CD4-positive, alpha-beta memory T cell (primary cell): ENCODE measurements around the gene PCBP3. TPM values are rescaled to one million over a fixed set of nuclear protein-coding genes. Genes with fewer than 3 reads are reported as not detected.
A peak's percentile ranks its signal among the peaks of the same experiment; 100 is the strongest.

Experiments used
- CTCF ChIA-PET: fragments of 350-600 bp; sonication (Branson Sonifier 250); formaldehyde crosslinking; loops from one replicate; lab custom pipeline; 2021; ENCODE audit warnings: inconsistent platforms; ENCODE audit not compliant: partially characterized antibody; lab: Charles Lee
- POLR2A ChIA-PET: fragments of 350-600 bp; sonication (Branson Sonifier 250); formaldehyde crosslinking; loops from one replicate; lab custom pipeline; 2021; ENCODE audit not compliant: partially characterized antibody; lab: Charles Lee
- DNase-seq, 5 donors: peaks; one replicate each; pipeline versions ENCODE4 v3.0.0 to v3.0.0-alpha.2; 2020 to 2022; ENCODE audit warnings: mixed read lengths in 1 of 5
- H3K27ac ChIP-seq: one replicate; pipeline ENCODE4 v1.7.0; 2013; ENCODE audit warnings: low read depth, low read length
- H3K27me3 ChIP-seq: 2 replicates; pipeline ENCODE4 v1.7.0; 2013; ENCODE audit warnings: mild to moderate bottlenecking, low read length, moderate library complexity; ENCODE audit not compliant: insufficient read depth
- H3K36me3 ChIP-seq: 2 replicates; pipeline ENCODE4 v1.7.0; 2013; ENCODE audit warnings: mild to moderate bottlenecking, low read length, moderate library complexity; ENCODE audit not compliant: insufficient read depth
- H3K4me1 ChIP-seq: 2 replicates; pipeline ENCODE4 v1.7.0; 2013; ENCODE audit warnings: mild to moderate bottlenecking, low read length, moderate library complexity; ENCODE audit not compliant: insufficient read depth
- H3K4me3 ChIP-seq, 2 donors: one replicate each; pipeline ENCODE4 v1.7.0; 2013; ENCODE audit warnings: low read length in 2 of 2, mild to moderate bottlenecking in 1 of 2
- H3K9me3 ChIP-seq, 2 donors: one replicate each; pipeline ENCODE4 v1.7.0; 2013; ENCODE audit warnings: low read length in 2 of 2, control low read depth in 1 of 2; ENCODE audit not compliant: control insufficient read depth in 1 of 2
- H3K27ac Mint-ChIP-seq, 7 donors: one replicate each; pipeline ENCODE4 v1.8.0; 2020 to 2021; ENCODE audit warnings: mixed read lengths in 7 of 7, mild to moderate bottlenecking in 6 of 7, inconsistent platforms in 3 of 7, moderate library complexity in 3 of 7
- H3K27me3 Mint-ChIP-seq, 2 donors: one replicate each; pipeline ENCODE4 v1.8.0; 2020 to 2021; ENCODE audit warnings: mixed read lengths in 2 of 2
- H3K36me3 Mint-ChIP-seq, 2 donors: one replicate each; pipeline ENCODE4 v1.8.0; 2020 to 2021; ENCODE audit warnings: mixed read lengths in 2 of 2, inconsistent platforms in 1 of 2, mild to moderate bottlenecking in 1 of 2
- H3K4me1 Mint-ChIP-seq, 4 donors: one replicate each; pipeline ENCODE4 v1.8.0; 2020 to 2021; ENCODE audit warnings: mixed read lengths in 4 of 4, mild to moderate bottlenecking in 1 of 4
- H3K4me3 Mint-ChIP-seq, 8 donors: one replicate each; pipeline ENCODE4 v1.8.0; 2020 to 2021; ENCODE audit warnings: mixed read lengths in 8 of 8, mild to moderate bottlenecking in 7 of 8, moderate library complexity in 6 of 8, inconsistent platforms in 3 of 8
- H3K9me3 Mint-ChIP-seq, 8 donors: one replicate each; pipeline ENCODE4 v1.8.0; 2020 to 2021; ENCODE audit warnings: mixed read lengths in 8 of 8, mild to moderate bottlenecking in 5 of 8, inconsistent platforms in 3 of 8, moderate library complexity in 1 of 8
- intact Hi-C: fragments of 100-400 bp; cut with micrococcal nuclease; formaldehyde crosslinking; loops from one replicate; pipeline ENCODE4 v1.15.1; 2023
- polyA plus RNA-seq, 2 donors: library from polyadenylated mRNA; unstranded; fragments of 300-500 nt; fragmentation: Illumina TruSeq; gene quantifications; one replicate each; pipeline ENCODE4 v1.2.3, GENCODE V29; 2021
- total RNA-seq, 2 experiments: library from RNA; stranded (reverse); gene quantifications; one replicate each; pipeline ENCODE4 v1.2.3, GENCODE V29; 2021

The PCBP3 gene
- total and polyA plus RNA-seq, 4 experiments from 2014 or later = 0.36 to 1.6 (median 1.0) TPM

GRCh38 chr21:45932922-45933502, 289.5 kb downstream of the PCBP3 start:
- H3K4me1 Mint-ChIP-seq = peaks cover 0 to 3% (median 0%) of the 10 kb centered on the region in 4 donors
- intact Hi-C loops = no loop called here
- no peaks in the 10 kb centered on the region for H3K36me3 Mint-ChIP-seq
- H3K27ac ChIP-seq = no peak overlapping the region
- H3K27me3 ChIP-seq = no peaks in the 10 kb centered on the region
- H3K27me3 Mint-ChIP-seq = peaks cover 3 to 4% of the 10 kb centered on the region in 2 donors
- DNase-seq = no peak
- no peak overlapping the region for H3K4me3 ChIP-seq
- no peaks in the 10 kb centered on the region for H3K4me1 ChIP-seq
- H3K9me3 ChIP-seq = no peaks in the 10 kb centered on the region
- CTCF ChIA-PET = no interaction called here
- peak overlapping the region in 1 of 7 donors; percentile 29 for H3K27ac Mint-ChIP-seq
- no peak overlapping the region for H3K4me3 Mint-ChIP-seq
- POLR2A ChIA-PET = no interaction called here
- no peaks in the 10 kb centered on the region for H3K9me3 Mint-ChIP-seq
- H3K36me3 ChIP-seq = no peaks in the 10 kb centered on the region

DNA sequence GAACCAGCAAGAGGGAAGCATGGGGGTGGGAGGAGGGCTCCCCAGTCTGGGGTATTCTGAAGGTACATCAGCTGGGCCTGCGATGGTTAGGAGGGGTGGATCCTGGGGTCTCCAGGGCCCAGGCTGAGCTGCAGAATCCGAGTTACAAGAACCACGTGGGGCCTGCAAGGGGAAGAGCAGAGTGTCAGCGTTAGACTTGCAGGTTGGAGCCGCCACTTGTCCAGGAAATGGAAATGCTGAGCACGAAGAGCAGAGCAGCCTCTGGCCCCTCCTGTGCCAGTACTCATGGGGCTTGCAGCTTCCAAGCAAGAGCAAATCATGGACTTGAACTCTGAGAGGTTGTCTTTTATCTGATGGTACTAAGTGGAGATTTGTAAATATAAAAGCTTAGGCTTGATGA, 290.6 kb downstream of the PCBP3 start:
- Histone ChIP-seq H3K27me3 (no peaks in the 10 kb centered on the region), H3K4me1 (no peaks in the 10 kb centered on the region), H3K27ac (no peak overlapping the region), H3K4me3 (no peak overlapping the region), H3K9me3 (no peaks in the 10 kb centered on the region), H3K36me3 (no peaks in the 10 kb centered on the region)
- H3K4me3 Mint-ChIP-seq = no peak overlapping the region
- H3K27ac Mint-ChIP-seq = no peak overlapping the region
- intact Hi-C loops = no loop called here
- H3K9me3 Mint-ChIP-seq = no peaks in the 10 kb centered on the region
- ChIA-PET POLR2A (no interaction called here), CTCF (no interaction called here)
- no peaks in the 10 kb centered on the region for H3K36me3 Mint-ChIP-seq
- DNase-seq = no peak
- H3K27me3 Mint-ChIP-seq = peaks cover 3 to 4% of the 10 kb centered on the region in 2 donors
- peaks cover 0 to 3% (median 0%) of the 10 kb centered on the region in 4 donors for H3K4me1 Mint-ChIP-seq

DNA sequence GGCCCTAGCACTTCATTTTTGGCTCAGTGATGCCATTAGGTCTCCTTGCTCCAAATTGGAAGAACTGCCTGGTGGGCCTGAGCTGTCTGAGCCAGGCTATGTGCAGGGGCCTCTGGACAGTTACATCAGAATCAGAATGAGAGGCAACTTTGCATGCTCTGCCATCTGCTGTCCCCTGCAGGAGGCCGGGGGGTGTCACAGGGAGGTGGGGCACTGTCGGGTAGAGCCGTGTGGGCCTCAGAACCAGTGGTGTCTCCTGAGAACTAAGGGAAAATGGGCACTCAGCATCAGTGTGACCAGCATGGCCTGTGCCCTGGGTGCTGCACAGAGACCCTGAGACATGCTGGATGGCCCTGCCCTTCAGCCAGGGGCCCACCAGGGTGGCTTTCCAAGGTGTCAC, 291.0 kb downstream of the PCBP3 start:
- peak overlapping the region in 1 of 7 donors; percentile 47 for H3K27ac Mint-ChIP-seq

GRCh38 chr21:45935628-45936027, 292.1 kb downstream of the PCBP3 start:
- H3K36me3 Mint-ChIP-seq = no peaks in the 10 kb centered on the region
- H3K27ac Mint-ChIP-seq = no peak overlapping the region
- Histone ChIP-seq H3K36me3 (no peaks in the 10 kb centered on the region), H3K4me1 (no peaks in the 10 kb centered on the region), H3K9me3 (no peaks in the 10 kb centered on the region), H3K27ac (no peak overlapping the region), H3K27me3 (no peaks in the 10 kb centered on the region), H3K4me3 (no peak overlapping the region)
- H3K9me3 Mint-ChIP-seq = no peaks in the 10 kb centered on the region
- intact Hi-C loops = no loop called here
- DNase-seq = no peak
- POLR2A ChIA-PET = no interaction called here
- H3K27me3 Mint-ChIP-seq = peaks cover 3 to 4% of the 10 kb centered on the region in 2 donors
- H3K4me1 Mint-ChIP-seq = peaks cover 0 to 3% (median 0%) of the 10 kb centered on the region in 4 donors
- no peak overlapping the region for H3K4me3 Mint-ChIP-seq
- CTCF ChIA-PET = interaction anchor here (1.5 kb wide), 1 partner anchor 13 kb away, joined by 4 read pairs; no protein-coding TSS in a partner anchor

More for the DNA sequence above, 291.0 kb downstream of the PCBP3 start:
- Histone ChIP-seq H3K27me3 (no peaks in the 10 kb centered on the region), H3K27ac (no peak overlapping the region), H3K4me3 (no peak overlapping the region), H3K9me3 (no peaks in the 10 kb centered on the region), H3K4me1 (no peaks in the 10 kb centered on the region), H3K36me3 (no peaks in the 10 kb centered on the region)
- Mint-ChIP-seq H3K27me3 (peaks cover 3 to 4% of the 10 kb centered on the region in 2 donors), H3K36me3 (no peaks in the 10 kb centered on the region), H3K4me1 (peaks cover 0 to 3% (median 0%) of the 10 kb centered on the region in 4 donors), H3K9me3 (no peaks in the 10 kb centered on the region), H3K4me3 (no peak overlapping the region)
- no peak for DNase-seq
- POLR2A ChIA-PET = no interaction called here
- intact Hi-C loops = no loop called here
- CTCF ChIA-PET = no interaction called here

DNA sequence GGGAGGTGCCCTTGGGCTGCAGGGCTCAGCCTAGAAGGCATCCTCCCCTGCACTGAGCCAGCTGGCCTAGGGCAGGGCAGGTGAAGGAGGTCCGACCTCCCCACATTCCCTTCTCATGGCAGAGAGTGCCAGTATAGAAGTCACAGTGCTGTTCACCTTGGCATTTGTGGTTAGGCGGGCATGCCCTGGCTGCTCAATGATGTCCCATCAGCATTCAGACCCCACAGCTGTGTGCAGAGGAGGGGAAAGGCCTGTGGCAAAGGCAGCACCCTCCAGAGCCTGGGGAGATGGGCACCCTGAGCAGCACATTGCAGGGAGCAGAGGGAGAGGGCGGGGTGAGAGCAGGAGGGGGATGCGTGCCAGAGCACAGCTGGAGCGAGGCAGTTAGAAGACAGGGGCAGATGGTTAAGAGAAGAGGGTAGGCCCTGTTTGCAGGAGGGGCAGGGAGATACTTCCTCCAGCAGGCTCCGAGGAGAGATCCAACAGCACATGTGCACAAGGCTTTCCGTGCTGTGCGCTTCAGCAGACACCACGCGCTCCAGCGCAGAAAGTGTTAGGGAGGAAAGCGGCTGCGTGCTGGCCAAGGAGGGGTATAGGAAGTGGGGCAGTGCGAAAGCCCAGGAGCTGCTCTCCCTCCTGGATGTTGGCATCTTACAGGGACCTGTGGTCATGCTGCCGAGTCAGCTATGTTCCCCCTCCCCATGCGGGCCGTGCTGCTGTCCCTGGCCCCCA, 294.4 kb downstream of the PCBP3 start:
- Histone ChIP-seq H3K9me3 (no peaks in the 10 kb centered on the region), H3K4me1 (no peaks in the 10 kb centered on the region), H3K36me3 (no peaks in the 10 kb centered on the region), H3K27me3 (no peaks in the 10 kb centered on the region), H3K27ac (no peak overlapping the region), H3K4me3 (no peak overlapping the region)
- no peak for DNase-seq
- H3K4me3 Mint-ChIP-seq = no peak overlapping the region
- POLR2A ChIA-PET = no interaction called here
- H3K36me3 Mint-ChIP-seq = no peaks in the 10 kb centered on the region
- CTCF ChIA-PET = no interaction called here
- no peaks in the 10 kb centered on the region for H3K9me3 Mint-ChIP-seq
- intact Hi-C loops = no loop called here
- no peak overlapping the region for H3K27ac Mint-ChIP-seq
- peaks cover 0 to 3% (median 0%) of the 10 kb centered on the region in 4 donors for H3K4me1 Mint-ChIP-seq
- H3K27me3 Mint-ChIP-seq = peaks cover 0 to 3% of the 10 kb centered on the region in 2 donors

DNA sequence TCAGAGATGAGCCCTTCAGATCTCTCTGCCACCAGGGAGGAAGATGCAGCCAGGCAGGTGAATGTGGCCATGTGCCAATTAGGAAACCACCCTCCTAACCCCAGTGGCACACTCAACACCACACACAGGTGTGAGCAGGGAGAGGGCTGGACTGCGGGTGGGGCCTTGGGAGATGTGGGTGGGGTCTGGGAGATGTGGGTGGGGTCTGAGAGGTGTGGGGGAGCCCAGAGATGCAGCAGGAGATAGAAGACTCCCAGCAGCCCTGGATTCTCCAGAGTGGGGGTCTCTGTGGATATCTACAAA, 294.9 kb downstream of the PCBP3 start:
- no peak overlapping the region for H3K27ac ChIP-seq
- H3K36me3 Mint-ChIP-seq = no peaks in the 10 kb centered on the region
- no peaks in the 10 kb centered on the region for H3K36me3 ChIP-seq
- no peak overlapping the region for H3K27ac Mint-ChIP-seq
- no peak for DNase-seq
- no peaks in the 10 kb centered on the region for H3K4me1 Mint-ChIP-seq
- no peaks in the 10 kb centered on the region for H3K9me3 ChIP-seq
- ChIA-PET CTCF (no interaction called here), POLR2A (no interaction called here)
- no peaks in the 10 kb centered on the region for H3K27me3 Mint-ChIP-seq
- no peak overlapping the region for H3K4me3 ChIP-seq
- no peaks in the 10 kb centered on the region for H3K27me3 ChIP-seq
- no peaks in the 10 kb centered on the region for H3K4me1 ChIP-seq
- intact Hi-C loops = no loop called here
- no peak overlapping the region for H3K4me3 Mint-ChIP-seq
- H3K9me3 Mint-ChIP-seq = no peaks in the 10 kb centered on the region

GRCh38 chr21:45938811-45939520, 295.4 kb downstream of the PCBP3 start:
- CTCF ChIA-PET = no interaction called here

More at GRCh38 chr21:45938811-45939520, 295.4 kb downstream of the PCBP3 start:
- no peaks in the 10 kb centered on the region for H3K9me3 ChIP-seq
- Mint-ChIP-seq H3K4me3 (no peak overlapping the region), H3K9me3 (no peaks in the 10 kb centered on the region), H3K36me3 (no peaks in the 10 kb centered on the region), H3K27me3 (no peaks in the 10 kb centered on the region), H3K27ac (no peak overlapping the region), H3K4me1 (no peaks in the 10 kb centered on the region)
- no peak overlapping the region for H3K27ac ChIP-seq
- H3K4me1 ChIP-seq = no peaks in the 10 kb centered on the region
- no peak overlapping the region for H3K4me3 ChIP-seq
- intact Hi-C loops = no loop called here
- POLR2A ChIA-PET = no interaction called here
- H3K27me3 ChIP-seq = no peaks in the 10 kb centered on the region
- DNase-seq = no peak
- no peaks in the 10 kb centered on the region for H3K36me3 ChIP-seq
